GM12878 (cell line): ENCODE measurements around the gene SOX30.

Experiments
- CTCF ChIP-seq, 3 experiments: IDR thresholded peaks in 2 of 3; conservative IDR thresholded peaks in 1 of 3; 2 replicates each; pipeline ENCODE4 v1.5.1; 2011; ENCODE audit warnings: low read depth in 3 of 3, low read length in 3 of 3, mild to moderate bottlenecking in 3 of 3, control low read depth in 2 of 3, moderate library complexity in 2 of 3, inconsistent platforms in 1 of 3, mixed read lengths in 1 of 3; ENCODE audit not compliant: control insufficient read depth in 2 of 3, insufficient read depth in 1 of 3; ENCODE audit errors: extremely low read depth in 1 of 3
- MEF2B ChIP-seq: fragments of 450-650 bp; IDR thresholded peaks from 2 replicates; pipeline ENCODE4 v1.6.1; 2018; ENCODE audit warnings: mild to moderate bottlenecking, moderate library complexity; ENCODE audit not compliant: partially characterized antibody, poor library complexity, severe bottlenecking
- NRF1 ChIP-seq: conservative IDR thresholded peaks from 2 replicates; pipeline ENCODE4 v1.6.1; 2011; ENCODE audit warnings: mild to moderate bottlenecking, low read depth, low read length, improper control_type of control experiment
- TF ChIP-seq, protein P1 (sequence below): IDR thresholded peaks from 2 replicates; pipeline ENCODE4 v1.6.1; 2011; ENCODE audit warnings: borderline replicate concordance, low read depth, mild to moderate bottlenecking, moderate library complexity, low read length; ENCODE audit not compliant: insufficient read depth, poor library complexity, severe bottlenecking

DNA sequence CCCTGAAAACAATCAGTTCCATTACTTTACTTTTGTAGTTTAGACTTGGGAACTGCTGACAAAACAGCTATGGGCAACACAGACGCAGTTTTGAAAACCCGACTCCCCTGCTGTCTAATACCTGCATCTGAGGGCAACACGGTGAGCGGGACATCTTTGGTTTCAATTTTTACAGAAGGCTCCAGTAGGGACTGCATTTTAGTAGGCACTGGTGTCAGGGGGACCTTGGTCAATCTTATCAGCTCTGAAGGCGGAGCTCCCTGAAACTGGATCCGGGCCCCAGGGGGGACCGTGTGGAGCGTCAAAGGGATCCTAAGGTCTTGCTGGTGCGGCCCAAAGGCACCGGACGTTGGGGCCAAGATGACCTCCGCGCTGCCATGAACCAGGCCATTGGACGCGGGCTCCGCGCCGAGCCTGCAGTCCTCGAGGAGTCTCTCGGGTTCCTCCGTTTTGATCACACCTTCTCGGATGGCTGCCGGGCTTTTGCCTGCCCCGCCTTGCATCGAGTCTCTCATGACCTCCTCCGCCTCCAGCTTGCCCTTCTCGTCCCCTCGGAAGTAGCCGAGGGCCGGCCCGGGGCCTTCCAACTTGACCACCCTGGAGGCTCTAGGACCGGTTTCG is 1.1 kb downstream of the SOX30 start:
- TF ChIP-seq CTCF (IDR thresholded peaks at IDR 0.05 in 2 of 3, conservative IDR thresholded peaks at IDR 0.05 in 1 of 3; ENCODE audit: control insufficient read depth in 2 of 3, extremely low read depth in 1 of 3, insufficient read depth in 1 of 3, low read depth in 3 of 3, low read length in 3 of 3) (no peak), MEF2B (no peak), NRF1 (no peak)
- TF ChIP-seq, protein P1, sequence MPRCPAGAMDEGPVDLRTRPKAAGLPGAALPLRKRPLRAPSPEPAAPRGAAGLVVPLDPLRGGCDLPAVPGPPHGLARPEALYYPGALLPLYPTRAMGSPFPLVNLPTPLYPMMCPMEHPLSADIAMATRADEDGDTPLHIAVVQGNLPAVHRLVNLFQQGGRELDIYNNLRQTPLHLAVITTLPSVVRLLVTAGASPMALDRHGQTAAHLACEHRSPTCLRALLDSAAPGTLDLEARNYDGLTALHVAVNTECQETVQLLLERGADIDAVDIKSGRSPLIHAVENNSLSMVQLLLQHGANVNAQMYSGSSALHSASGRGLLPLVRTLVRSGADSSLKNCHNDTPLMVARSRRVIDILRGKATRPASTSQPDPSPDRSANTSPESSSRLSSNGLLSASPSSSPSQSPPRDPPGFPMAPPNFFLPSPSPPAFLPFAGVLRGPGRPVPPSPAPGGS, result no peak
